SKM-1 treated with dmso at 0.1 percent for 144 hours (cell line): Measurements from ENCODE around the gene PRKAR1B.
"Not testable (repeated sequence)": the region's sequence is repeated elsewhere in the genome, so short reads cannot be mapped to it uniquely, and the experiment has no call there.

ENCODE experiments used
- DNase-seq: peaks from one replicate; lab custom pipeline; 2025; ENCODE audit not compliant: unreplicated experiment; lab: John Stamatoyannopoulos, UW

The PRKAR1B gene

DNA sequence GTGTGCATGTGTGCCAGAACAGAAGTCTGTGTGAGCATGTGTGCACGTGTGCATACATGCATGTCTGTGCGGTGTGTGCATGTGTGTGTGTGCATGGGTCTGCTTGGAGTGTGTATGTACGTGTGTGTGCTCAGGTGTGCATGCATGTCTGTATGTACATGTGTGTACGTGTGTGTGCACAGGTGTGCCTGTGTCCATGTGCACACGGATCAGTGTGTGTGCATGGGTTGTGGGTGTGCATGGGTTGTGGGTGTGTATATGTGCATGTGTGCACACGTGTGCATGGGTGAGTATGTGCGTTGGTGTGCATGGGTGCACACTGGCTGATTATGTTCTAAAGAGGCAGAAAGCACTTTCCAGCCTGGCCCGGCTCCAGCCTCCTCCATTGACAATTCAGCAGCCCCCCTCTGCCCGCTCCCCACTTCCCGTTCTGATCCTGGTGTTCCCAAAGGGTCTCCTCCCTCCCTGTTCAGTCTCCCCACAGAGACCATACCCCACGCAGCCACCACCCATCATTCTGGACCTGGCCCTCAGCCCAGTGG, 163.4 kb downstream of the PRKAR1B start:
- no peak for DNase-seq

DNA sequence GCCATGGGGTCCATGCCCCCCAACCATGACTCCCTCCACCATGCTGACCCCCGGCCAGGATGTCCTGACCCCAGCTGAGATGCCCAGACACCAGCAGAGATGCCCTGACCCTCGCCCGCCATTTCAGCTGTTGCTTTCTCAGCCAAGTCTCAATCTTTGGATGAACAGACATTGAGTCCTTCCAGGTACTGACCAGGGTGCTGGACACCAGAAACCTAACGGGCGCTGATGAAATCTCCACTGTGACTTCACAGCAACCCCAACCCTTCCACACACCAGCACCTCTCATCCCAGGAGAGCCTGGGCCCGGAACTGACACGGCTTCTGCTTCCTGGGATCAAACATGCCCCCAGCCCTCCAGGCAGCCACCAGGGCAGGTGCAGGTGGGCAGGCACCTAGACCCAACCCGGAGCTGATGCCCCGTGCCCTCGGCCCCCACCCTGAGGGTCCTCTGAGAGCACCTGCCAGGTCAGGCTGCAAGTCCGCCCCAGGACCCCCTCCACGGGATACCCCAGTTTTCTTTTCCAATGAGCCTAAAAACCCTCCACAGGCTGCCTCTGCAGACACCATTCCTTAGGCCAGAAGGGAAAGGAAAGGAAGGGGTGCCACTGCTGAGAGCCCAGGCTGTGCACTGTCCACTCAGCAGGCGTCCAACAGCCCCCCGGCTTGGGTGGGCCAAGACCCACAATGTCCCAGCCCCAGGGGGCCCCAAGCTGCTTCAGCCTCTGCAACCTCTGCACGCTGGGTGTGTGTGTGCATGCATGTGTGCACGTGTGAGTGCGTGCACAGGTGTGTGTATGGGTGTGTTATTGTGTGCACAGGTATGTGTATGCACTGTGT, 164.1 kb downstream of the PRKAR1B start:
- no peak for DNase-seq

DNA sequence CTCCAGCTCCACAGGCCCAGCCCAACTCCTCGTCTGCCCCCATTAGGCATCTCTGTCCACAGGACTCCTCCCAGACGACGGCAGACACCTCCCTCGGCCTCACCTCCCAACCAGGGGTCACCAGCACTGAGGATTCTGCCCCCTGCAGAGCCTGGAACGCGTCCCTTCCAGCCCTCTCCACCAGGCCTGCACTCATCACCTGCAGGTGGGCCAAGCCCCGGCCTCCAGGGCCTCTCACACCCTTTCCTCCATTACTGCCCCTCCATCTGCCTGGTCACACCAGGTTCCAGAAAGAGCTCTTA, 164.8 kb downstream of the PRKAR1B start:
- DNase-seq, result no peak

- DNase-seq, result no peak
Measured at GRCh38 chr7:561631-562373, 165.3 kb downstream of the PRKAR1B start.

- DNase-seq, result no peak
Measured at GRCh38 chr7:560966-561630, 166.0 kb downstream of the PRKAR1B start.

DNA sequence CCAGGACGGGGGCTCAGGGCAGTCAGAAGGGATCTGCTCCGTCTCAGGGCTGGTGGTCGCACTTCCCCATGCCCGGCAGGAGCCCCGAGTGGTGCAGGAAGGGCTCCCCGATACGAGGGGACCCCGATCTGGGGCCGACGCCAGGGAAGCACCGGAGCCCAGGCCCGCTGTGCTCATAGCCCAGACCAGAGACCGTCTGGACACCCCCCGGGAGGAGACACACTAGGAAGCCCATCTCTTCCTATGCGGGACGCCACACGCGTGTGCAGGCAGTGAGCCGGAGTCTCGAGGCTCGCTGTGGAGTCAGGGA, 167.7 kb downstream of the PRKAR1B start:
- no peak for DNase-seq

DNA sequence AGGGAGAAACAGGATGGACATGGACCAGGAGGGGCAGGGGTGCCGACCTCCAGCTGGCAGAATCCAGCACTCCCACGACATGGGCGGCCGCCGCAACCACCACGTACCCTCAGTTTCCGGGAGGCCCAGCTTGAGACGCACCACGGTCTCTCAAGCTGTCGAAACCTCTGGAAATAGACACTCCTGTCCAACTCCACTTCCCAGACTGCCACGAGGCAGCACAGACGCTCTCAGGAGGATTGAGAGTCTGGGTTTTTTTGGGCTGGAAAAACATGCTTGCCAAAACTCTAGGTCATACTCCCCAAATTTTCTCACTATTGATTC, 169.6 kb downstream of the PRKAR1B start:
- DNase-seq, result no peak

GRCh38 chr7:556837-557557, 170.1 kb downstream of the PRKAR1B start:
- no peak for DNase-seq

DNA sequence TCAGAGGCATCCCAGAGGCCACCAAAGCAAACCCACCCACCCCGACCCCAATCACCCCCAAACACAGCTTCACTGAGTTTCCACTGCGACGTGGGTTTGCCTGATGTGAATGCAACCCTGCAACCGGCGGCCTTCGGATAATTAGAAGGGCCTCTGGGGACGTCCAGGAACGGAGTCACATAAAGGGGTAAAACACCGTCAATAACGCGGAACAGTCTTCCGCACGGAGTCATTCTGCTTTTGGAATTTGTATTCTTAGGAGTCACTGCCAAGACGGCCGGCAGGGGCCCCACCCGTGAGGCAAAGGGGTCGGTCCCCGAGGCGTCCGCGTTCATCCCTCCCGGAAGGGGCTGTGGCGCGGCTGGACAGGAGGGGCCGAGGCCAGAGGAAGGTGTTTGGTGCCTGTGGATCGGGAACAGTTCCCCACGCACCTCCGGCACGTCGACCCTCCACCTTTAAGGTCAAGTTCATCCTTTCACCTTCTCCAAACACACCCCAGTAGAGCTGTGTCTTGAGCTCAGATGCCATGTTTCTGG, 170.7 kb downstream of the PRKAR1B start:
- no peak for DNase-seq

DNA sequence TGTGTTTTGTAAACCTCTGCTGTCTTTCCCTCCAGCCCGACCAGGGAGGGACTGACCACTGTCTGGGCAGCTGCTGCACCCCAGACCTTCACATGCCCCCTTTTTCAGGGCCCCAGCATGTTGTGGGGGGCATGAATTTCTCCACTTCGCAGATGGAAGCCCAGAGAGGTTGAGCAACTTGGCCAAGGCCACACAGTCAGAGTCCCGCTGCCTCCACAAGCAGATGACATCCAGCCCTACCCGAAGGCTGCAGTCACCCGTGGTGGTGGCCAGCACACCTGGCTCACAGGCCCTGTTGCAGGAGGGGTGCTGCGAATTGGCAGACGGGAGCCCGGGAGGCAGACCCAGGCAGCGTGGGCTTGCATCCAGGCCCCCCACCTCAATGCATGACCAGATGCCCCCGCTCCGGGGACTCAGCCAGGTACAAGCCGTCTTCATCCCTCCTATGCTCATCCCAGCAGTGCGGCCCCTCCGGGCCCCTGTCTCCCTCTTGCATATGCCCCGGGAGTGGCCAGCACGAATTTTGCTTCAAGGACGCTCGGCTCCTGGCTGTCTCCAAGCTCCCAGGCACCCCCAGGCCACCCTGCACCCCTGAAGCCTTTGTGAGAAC, 171.4 kb downstream of the PRKAR1B start:
- no peak for DNase-seq

- no peak for DNase-seq
Measured at GRCh38 chr7:553636-554111, 173.4 kb downstream of the PRKAR1B start.

GRCh38 chr7:552868-553635, 174.0 kb downstream of the PRKAR1B start:
- DNase-seq, result no peak

DNA sequence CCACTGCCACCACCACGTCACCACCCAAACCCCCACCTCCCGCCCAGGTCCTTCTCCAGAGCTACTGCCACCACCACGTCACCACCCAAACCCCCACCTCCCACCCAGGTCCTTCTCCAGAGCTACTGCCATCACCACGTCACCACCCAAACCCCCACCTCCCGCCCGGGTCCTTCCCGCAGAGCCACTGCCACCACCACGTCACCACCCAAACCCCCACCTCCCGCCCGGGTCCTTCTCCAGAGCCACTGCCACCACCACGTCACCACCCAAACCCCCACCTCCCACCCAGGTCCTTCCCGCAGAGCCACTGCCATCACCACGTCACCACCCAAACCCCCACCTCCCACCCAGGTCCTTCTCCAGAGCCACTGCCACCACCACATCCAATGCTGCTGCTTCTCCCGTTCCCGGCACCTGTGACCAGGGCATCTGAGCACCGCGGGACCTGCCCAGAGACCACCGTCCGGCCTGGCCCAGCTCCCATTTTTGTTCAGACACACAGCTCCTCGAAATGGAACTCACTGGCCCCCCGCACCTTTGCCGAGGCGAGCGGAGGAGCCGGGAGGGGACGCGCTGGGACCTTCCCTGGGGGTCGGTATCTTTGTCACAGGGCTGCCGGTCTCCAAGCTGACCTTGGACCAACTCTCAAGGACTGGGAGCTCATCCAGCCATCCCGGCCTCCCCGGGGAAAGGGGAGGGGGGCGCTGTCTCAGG, 174.8 kb downstream of the PRKAR1B start:
- not testable (repeated sequence) for DNase-seq

DNA sequence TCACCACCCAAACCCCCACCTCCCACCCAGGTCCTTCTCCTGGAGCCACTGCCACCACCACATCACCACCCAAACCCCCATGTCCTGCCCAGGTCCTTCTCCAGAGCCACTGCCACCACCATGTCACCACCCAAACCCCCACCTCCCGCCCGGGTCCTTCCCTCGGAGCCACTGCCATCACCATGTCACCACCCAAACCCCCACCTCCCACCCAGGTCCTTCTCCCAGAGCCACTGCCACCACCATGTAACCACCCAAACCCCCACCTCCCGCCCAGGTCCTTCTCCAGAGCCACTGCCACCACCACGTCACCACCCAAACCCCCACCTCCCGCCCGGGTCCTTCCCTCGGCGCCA, 175.5 kb downstream of the PRKAR1B start:
- not testable (repeated sequence) for DNase-seq

DNA sequence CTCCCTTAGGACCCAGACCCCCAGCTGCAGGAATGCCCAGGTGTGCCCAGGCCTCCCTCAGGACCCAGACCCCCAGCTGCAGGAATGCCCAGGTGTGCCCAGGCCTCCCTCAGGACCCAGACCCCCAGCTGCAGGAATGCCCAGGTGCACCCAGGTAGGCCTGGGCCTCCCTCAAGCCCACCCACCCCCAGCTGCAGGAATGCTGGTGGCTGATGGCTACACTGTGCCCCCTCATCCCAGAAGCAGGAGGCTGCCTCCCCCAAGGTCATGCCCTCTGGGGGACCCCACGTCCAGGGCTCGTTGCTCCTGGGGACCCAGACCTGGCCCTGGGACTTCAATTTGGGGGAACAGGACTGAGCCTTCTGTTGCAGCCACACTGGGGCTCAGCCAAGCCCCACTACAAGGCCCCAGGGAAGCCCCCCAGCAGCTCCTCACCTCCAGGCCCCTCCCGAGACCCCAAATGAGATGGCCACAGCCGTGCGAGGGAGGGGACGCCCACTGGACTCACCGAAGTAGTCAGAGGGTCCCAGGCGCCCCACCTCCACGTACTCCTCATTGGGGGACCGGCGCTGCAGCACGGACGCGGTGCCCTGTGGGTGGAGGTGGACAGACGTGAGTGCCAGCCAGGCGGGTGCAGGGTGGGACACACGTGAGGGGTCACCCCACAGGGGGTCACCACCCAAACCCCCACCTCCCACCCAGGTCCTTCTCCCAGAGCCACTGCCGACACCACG, 176.0 kb downstream of the PRKAR1B start:
- no peak for DNase-seq

DNA sequence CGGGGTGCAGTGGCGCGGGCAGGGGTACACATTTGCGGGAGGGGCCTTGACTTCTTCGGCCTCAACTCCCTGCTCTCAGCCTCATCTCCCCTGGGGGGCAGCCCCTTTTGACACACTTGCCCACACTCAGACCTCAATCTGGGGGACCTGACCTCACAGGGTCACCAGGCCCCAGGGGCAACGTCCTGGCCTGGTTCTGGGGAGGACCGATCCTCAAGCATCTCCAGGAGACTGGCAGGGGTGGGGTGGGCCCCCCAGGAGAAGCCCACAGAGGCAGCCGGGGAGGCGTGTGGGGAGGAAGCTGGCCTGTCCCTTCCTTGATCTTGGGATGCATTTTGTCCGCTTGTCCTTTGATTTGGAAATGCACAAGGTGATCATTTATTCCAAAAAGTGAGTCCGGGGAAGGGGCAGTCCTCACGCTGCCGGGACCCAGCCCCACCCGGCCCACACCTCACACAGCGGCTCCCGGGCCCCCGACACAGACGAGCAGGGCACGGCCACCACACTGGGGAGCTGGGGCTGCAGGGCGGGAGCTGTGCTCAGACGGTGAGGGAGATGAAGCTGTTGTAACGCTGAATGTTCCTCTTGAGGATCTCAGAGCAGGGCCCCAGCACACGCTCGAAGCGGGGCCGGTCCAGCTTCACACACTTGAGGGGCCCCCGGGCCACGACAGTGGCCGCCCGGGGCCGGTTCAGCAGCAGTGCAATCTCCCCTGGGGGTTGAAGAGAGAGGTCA, 177.0 kb downstream of the PRKAR1B start:
- no peak for DNase-seq

GRCh38 chr7:549066-549890, 177.8 kb downstream of the PRKAR1B start:
- no peak for DNase-seq
